HepG2 (cell line): ENCODE data around the gene ZNF20.
A peak's percentile ranks its signal among the peaks of the same experiment; 100 is the strongest.

Experiments used
- BRD4 ChIP-seq: sonication (generic); formaldehyde crosslinking; IDR thresholded peaks from 2 replicates; pipeline ENCODE4 v1.4.0; 2020; ENCODE audit warnings: missing genetic modification reagents
- KLF9 ChIP-seq: IDR thresholded peaks from 2 replicates; pipeline ENCODE4 v1.6.1; 2016; ENCODE audit warnings: low read depth
- NR2F6 ChIP-seq, 2 experiments: IDR thresholded peaks; 2 replicates each; pipeline ENCODE4 v1.6.1; 2016; ENCODE audit warnings: antibody characterized with exemption in 1 of 2, mild to moderate bottlenecking in 1 of 2
- PBX2 ChIP-seq: IDR thresholded peaks from 2 replicates; pipeline ENCODE4 v1.6.1; 2016; ENCODE audit warnings: control low read depth
- POLR2A ChIP-seq, 2 experiments: IDR thresholded peaks; 2 replicates each; pipeline ENCODE4 v1.6.1; 2011; ENCODE audit warnings: low read depth in 2 of 2, low read length in 2 of 2, mild to moderate bottlenecking in 1 of 2, moderate library complexity in 1 of 2; ENCODE audit not compliant: insufficient read depth in 1 of 2
- TAF1 ChIP-seq: sonication (generic); formaldehyde crosslinking; IDR thresholded peaks from 2 replicates; pipeline ENCODE4 v1.4.0; 2020; ENCODE audit warnings: missing genetic modification reagents
- TCF7L2 ChIP-seq: IDR thresholded peaks from 2 replicates; pipeline ENCODE4 v1.6.1; 2011; ENCODE audit warnings: mild to moderate bottlenecking, low read depth, low read length, moderate library complexity
- XRCC5 ChIP-seq: fragments of 200-400 bp; formaldehyde crosslinking; optimal IDR thresholded peaks from 2 replicates; pipeline ENCODE3; 2017; ENCODE audit warnings: mild to moderate bottlenecking, low read length
- YEATS4 ChIP-seq: sonication (generic); formaldehyde crosslinking; IDR thresholded peaks from 2 replicates; pipeline ENCODE4 v1.4.0; 2020; ENCODE audit warnings: missing genetic modification reagents, borderline replicate concordance
- YY1 ChIP-seq: IDR thresholded peaks from 2 replicates; pipeline ENCODE4 v1.6.1; 2011; ENCODE audit warnings: low read length, low read depth, moderate library complexity, mild to moderate bottlenecking; ENCODE audit not compliant: insufficient read depth, insufficient replicate concordance
- ZBTB40 ChIP-seq, 2 experiments: fragments of 450-650 bp in 1 of 2; sonication (generic) in 1 of 2; formaldehyde crosslinking in 1 of 2; IDR thresholded peaks; 2 replicates each; pipeline versions ENCODE4 v1.6.1 to v1.8.0; 2016 to 2022; ENCODE audit warnings: antibody characterized with exemption in 1 of 2, mild to moderate bottlenecking in 1 of 2, missing genetic modification reagents in 1 of 2
- ZSCAN5A ChIP-seq: sonication (generic); formaldehyde crosslinking; IDR thresholded peaks from 2 replicates; pipeline ENCODE4 v1.8.0; 2022; ENCODE audit warnings: mild to moderate bottlenecking, missing genetic modification reagents, borderline replicate concordance

GRCh38 chr19:12090807-12091206, 49.3 kb downstream of the ZNF20 start:
- TF ChIP-seq PBX2 (CRISPR knock-in tag) (no peak), KLF9 (CRISPR knock-in tag) (no peak), TCF7L2 (no peak), BRD4 (CRISPR knock-in tag) (no peak), ZSCAN5A (CRISPR knock-in tag) (no peak), POLR2A (IDR thresholded peaks at IDR 0.05; ENCODE audit: insufficient read depth in 1 of 2, low read depth in 2 of 2, low read length in 2 of 2) (no peak), YY1 (no peak), NR2F6 (IDR thresholded peaks at IDR 0.05) (no peak), NR2F6 (CRISPR knock-in tag; IDR thresholded peaks at IDR 0.05) (no peak), XRCC5 (peak; percentile 47), YEATS4 (CRISPR knock-in tag) (no peak), TAF1 (CRISPR knock-in tag) (no peak), ZBTB40 (IDR thresholded peaks at IDR 0.05) (no peak), ZBTB40 (CRISPR knock-in tag; IDR thresholded peaks at IDR 0.05) (no peak)
